SH-SY5Y (cell line): Measurements from ENCODE around the gene CEP44.

ENCODE experiments used
- GATA2 ChIP-seq: IDR thresholded peaks from 2 replicates; pipeline ENCODE4 v1.6.1; 2011; ENCODE audit warnings: mild to moderate bottlenecking, low read depth, low read length
- GATA3 ChIP-seq: IDR thresholded peaks from 2 replicates; pipeline ENCODE4 v1.6.1; 2011; ENCODE audit warnings: low read depth, mild to moderate bottlenecking, low read length, moderate library complexity

- TF ChIP-seq GATA3 (no peak), GATA2 (no peak)
Observed at GRCh38 chr4:174263445-174263736, 20.3 kb upstream of the CEP44 start.
